Raji (cell line): ENCODE results near the gene SLC8A1.

Source experiments
- POLR2A ChIP-seq: IDR thresholded peaks from 2 replicates; pipeline ENCODE4 v1.6.1; 2011; ENCODE audit warnings: low read depth, low read length, control low read depth; ENCODE audit not compliant: insufficient read depth

Gene SLC8A1

DNA sequence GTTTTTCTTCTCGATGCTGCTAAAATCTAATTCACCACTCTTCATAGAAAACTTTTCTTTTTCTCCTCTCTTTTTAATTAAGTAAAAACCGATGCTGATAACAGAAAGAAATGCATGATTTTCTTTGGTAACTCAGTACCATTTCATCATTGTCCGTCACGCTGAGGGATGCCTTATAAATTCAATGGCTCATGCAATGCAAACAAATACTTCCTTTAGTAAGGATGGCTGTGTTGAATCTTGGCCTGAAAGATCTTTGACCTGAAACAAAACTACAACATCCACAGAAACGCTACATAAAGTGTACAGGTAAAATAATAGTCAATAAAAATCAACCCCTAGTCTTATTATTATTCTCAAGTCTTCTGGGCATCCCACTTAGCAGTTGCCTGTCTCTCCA is 261.4 kb downstream of the SLC8A1 start:
- TF ChIP-seq POLR2A, result no peak

DNA sequence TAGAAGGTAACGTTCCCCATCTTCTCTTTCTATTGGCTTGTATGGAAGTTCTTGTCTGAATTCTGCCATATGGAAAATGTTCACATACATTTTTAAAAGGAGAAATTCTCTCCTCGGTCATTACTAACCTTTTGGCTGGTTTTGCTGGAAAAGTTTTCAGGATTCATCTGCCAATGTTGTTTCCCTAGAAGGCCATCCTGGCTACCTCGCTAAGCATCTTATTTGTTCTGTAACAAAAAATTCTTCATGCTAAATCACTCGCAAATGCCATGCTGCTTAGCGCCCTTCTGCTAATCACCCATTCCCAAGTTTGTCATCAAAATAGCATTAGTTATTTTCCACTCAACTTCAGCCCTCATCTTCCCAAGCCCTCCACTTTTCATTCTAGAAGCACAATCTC is 262.0 kb downstream of the SLC8A1 start:
- no peak for TF ChIP-seq POLR2A

DNA sequence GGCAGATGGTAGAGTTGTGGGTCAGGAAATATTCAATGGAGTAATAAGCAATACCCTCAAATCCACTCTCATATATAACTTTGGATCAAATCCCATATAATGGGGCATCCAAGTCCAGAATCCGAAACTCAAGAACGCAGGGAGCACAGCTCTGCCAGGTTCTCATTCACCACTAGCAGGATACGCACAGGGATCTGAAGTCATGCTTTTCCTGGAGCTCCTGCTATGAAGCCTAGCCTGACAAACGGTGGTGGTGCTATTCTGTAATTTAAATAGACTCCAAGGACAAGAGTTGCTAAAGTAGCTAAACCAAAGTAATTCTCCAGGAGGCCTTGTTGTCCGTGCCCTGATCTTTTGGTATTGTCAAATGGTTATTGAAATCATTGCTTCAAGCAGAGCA is 264.8 kb downstream of the SLC8A1 start:
- TF ChIP-seq POLR2A, result no peak

DNA sequence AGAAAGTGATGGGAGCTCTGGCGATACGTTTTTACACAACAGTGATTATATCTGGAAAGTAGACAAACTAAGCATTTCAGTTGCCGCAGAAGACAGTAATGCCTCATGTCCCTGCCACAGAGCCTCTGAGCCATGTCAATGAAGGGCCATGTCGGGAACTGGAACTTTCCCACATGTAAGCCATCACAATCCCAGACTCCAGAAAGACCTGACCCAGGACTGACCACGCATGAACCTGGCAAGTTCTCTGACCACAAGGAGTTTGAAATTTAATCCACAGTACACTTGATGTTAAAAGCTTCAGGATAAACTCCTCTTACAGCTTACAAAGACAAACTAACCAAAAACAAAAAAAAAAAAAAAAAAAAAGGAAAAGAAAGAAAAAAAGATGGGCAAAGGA is 267.3 kb downstream of the SLC8A1 start:
- no peak for TF ChIP-seq POLR2A

DNA sequence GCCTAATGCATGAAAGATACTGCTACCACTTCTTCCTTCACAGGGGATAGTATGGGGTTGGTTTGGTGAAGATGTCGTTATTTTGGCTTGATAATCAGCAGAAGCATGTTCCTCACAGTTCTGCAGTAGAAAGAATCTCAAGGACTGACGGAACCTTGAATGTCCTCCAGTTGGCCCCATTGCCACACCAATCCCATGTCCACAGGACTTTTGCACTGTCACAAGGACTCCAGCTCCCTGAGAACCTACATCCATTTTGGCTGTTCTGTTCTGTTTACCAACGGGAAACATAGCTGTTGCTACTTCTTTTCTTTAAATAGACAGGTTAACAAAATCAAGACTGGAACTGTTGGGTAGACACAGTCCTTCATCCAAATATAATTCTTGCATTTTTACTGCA is 270.0 kb downstream of the SLC8A1 start:
- no peak for TF ChIP-seq POLR2A

GRCh38 chr2:40179801-40180200 is 272.1 kb downstream of the SLC8A1 start:
- TF ChIP-seq POLR2A, result no peak

GRCh38 chr2:40178971-40179370 is 272.9 kb downstream of the SLC8A1 start:
- TF ChIP-seq POLR2A, result no peak

DNA sequence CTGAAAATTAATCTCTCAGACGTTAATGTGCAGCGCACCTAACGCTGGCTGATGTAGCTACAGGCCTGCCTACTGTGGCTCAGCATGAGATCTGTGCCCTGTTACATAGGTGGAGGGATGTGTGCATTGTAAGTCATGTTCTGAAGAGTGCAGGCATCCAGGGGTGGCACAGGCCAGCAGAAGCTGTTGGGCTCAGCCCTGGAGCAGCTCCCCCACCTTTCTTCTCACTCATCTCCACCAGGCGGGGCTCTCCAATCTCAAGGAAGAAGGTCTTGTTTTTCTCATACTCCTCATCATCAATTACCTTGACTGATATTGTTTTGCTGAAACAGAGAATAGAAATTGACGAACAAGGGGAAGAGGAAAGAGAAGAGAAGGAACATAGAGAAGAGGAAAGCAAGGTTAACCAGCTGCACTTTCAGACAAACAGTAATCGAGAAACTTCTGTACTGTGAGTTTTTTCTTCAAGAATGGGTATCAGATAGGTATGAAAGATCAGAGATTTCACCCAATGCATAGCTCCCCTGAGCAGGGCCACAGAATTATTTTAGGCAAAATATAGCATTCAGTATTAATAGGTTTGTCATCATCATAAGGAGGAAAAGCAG is 273.6 kb downstream of the SLC8A1 start:
- TF ChIP-seq POLR2A, result no peak

DNA sequence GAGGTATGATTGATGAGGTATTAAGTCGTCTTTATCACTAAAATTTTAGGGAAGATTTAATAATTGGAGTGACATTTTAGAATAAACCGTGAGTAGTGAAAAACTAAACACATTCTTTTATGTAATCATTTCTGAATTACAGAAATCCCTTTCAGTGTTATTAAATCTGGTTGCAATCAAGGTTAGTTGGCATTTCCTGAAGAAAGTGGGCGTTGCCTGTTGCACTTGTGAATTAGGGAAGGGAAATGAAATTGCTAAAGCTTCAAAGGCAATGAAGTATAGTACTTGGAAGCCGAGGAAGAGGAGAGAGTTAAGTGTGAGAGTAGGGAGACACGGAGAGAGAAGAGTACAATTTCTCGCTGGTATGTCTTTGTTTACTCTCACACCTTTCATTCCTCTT is 274.5 kb downstream of the SLC8A1 start:
- no peak for TF ChIP-seq POLR2A

- no peak for TF ChIP-seq POLR2A
Measured at GRCh38 chr2:40173276-40173675, 278.6 kb downstream of the SLC8A1 start.

- no peak for TF ChIP-seq POLR2A
Measured at GRCh38 chr2:40169856-40170255, 282.0 kb downstream of the SLC8A1 start.

GRCh38 chr2:40169430-40169829 is 282.5 kb downstream of the SLC8A1 start:
- no peak for TF ChIP-seq POLR2A

GRCh38 chr2:40168546-40168945 is 283.3 kb downstream of the SLC8A1 start:
- no peak for TF ChIP-seq POLR2A

- no peak for TF ChIP-seq POLR2A
Measured at GRCh38 chr2:40168032-40168431, 283.9 kb downstream of the SLC8A1 start.

GRCh38 chr2:40166006-40166405 is 285.9 kb downstream of the SLC8A1 start:
- TF ChIP-seq POLR2A, result no peak

DNA sequence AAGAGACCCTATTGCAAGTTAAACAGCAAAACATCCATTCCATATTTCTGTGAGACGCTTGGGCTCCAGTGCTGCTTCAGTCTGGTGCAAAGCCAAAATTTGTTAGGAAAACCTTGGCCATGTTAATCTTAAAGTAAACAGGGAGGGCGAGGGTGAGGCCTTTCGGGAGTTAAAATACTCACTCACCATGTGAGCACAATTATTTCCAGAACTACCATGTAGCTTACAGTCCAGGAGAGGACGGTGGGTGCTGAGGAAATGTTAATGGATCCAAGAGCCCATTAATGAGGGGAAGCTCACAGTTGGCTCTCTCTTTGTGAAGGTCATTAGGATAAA is 286.4 kb downstream of the SLC8A1 start:
- TF ChIP-seq POLR2A, result no peak

- no peak for TF ChIP-seq POLR2A
Measured at GRCh38 chr2:40164736-40165508, 287.0 kb downstream of the SLC8A1 start.
